Measurements from ENCODE around the gene ABHD16A. TPM values are rescaled to one million over a fixed set of nuclear protein-coding genes. Genes with fewer than 3 reads are reported as not detected.

Gene ABHD16A
- total and polyA plus RNA-seq, 2 of the 13 experiments (the other 11 are each of a cell fraction or from before 2014, with no cell fraction given): 43.5 to 45.4 TPM

DNA sequence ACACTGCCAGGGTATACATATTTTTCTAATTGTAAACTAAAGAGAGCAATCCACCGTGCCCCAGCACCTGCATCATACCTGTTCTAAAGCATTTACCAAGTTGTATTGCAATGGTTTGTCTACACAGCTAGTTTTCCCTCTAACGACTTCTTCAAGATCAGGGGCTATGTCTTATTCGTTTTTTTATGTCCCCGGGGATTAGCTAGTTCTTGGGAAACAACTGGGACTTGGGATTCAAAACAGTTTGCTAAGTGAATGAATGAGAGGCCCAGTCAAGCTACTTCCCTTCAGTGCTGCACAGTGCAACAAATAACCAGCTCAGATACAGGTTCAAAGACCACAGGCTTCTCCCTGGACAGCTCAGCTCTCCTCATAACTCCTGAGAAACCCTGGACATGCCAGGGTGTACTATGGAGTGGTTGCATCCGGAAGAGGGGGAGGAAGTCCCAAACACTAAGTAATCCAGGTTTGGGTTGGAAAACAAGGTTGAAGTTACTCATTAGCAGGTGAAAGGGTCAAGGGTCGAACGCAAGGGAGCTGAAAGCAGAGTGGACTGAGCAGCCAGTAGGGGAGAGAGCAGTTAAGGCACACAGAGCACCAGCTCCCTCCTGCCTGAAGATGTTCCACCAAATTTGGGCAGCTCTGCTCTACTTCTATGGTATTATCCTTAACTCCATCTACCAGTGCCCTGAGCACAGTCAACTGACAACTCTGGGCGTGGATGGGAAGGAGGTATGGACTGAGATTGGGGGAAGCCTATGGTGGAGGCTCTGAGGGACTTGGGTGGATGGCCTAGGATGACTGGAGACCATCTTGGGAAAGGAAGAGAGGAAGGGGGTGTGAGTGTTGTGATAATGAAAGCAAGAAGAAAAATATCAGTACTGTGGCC lies 47.5 kb downstream of the ABHD16A start, which contains the start of gene APOM (continued):
- TF ChIP-seq PCBP1 (IDR thresholded peaks at IDR 0.05; ENCODE audit: borderline replicate concordance, low read depth, low read length) (no peak), HOXA5 (CRISPR knock-in tag; IDR thresholded peaks at IDR 0.05) (peak; percentile 69; the same call in 1 of the 2 replicates), RBM39 (IDR thresholded peaks at IDR 0.05; ENCODE audit: low read depth, low read length, poor library complexity, severe bottlenecking) (no peak), ZBTB20 (CRISPR knock-in tag; IDR thresholded peaks at IDR 0.05; ENCODE audit: borderline replicate concordance, low read depth) (peak; percentile 56), ZNF230 (CRISPR knock-in tag; IDR thresholded peaks at IDR 0.05) (peak; percentile 68; the same call in 1 of the 2 replicates), ZNF12 (CRISPR knock-in tag; IDR thresholded peaks at IDR 0.05) (0 out of 2 replicates have a peak, but pooled peaks have one; percentile 80), ZNF678 (CRISPR knock-in tag; IDR thresholded peaks at IDR 0.05) (no peak), IKZF1 (IDR thresholded peaks at IDR 0.05) (no peak), SSRP1 (CRISPR knock-in tag; IDR thresholded peaks at IDR 0.05) (peak; percentile 91), ZNF136 (CRISPR knock-in tag; IDR thresholded peaks at IDR 0.05; ENCODE audit: low read depth) (peak; percentile 79; the same call in 1 of the 2 replicates), TP53 (CRISPR knock-in tag; conservative IDR thresholded peaks at IDR 0.05) (peak; percentile 50; the same call in 1 of the 2 replicates), AGO1 (IDR thresholded peaks at IDR 0.05; ENCODE audit: low read depth, low read length, poor library complexity, severe bottlenecking) (no peak), KLF11 (CRISPR knock-in tag; IDR thresholded peaks at IDR 0.05) (no peak), HNF4G (IDR thresholded peaks at IDR 0.05; ENCODE audit: borderline replicate concordance, low read depth, low read length) (peak; percentile 95), HNF4G (CRISPR knock-in tag; IDR thresholded peaks at IDR 0.05; ENCODE audit: borderline replicate concordance, low read depth) (peak; percentile 91; the same call in 1 of the 2 replicates), CENPT (CRISPR knock-in tag; IDR thresholded peaks at IDR 0.05; ENCODE audit: low read depth) (no peak), KDM5B (CRISPR knock-in tag; IDR thresholded peaks at IDR 0.05; ENCODE audit: borderline replicate concordance) (peak; percentile 78; the same call in 1 of the 2 replicates), ZFP90 (CRISPR knock-in tag; IDR thresholded peaks at IDR 0.05; ENCODE audit: borderline replicate concordance) (peak; percentile 68; the same call in 1 of the 2 replicates), ZNF484 (CRISPR knock-in tag; IDR thresholded peaks at IDR 0.05; ENCODE audit: borderline replicate concordance, low read depth) (no peak)
- TF ChIP-seq, protein P1, sequence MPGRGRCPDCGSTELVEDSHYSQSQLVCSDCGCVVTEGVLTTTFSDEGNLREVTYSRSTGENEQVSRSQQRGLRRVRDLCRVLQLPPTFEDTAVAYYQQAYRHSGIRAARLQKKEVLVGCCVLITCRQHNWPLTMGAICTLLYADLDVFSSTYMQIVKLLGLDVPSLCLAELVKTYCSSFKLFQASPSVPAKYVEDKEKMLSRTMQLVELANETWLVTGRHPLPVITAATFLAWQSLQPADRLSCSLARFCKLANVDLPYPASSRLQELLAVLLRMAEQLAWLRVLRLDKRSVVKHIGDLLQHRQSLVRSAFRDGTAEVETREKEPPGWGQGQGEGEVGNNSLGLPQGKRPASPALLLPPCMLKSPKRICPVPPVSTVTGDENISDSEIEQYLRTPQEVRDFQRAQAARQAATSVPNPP (CRISPR knock-in tag; IDR thresholded peaks at IDR 0.05): peak; percentile 83; the same call in 1 of the 2 replicates
- TF ChIP-seq, protein P2, sequence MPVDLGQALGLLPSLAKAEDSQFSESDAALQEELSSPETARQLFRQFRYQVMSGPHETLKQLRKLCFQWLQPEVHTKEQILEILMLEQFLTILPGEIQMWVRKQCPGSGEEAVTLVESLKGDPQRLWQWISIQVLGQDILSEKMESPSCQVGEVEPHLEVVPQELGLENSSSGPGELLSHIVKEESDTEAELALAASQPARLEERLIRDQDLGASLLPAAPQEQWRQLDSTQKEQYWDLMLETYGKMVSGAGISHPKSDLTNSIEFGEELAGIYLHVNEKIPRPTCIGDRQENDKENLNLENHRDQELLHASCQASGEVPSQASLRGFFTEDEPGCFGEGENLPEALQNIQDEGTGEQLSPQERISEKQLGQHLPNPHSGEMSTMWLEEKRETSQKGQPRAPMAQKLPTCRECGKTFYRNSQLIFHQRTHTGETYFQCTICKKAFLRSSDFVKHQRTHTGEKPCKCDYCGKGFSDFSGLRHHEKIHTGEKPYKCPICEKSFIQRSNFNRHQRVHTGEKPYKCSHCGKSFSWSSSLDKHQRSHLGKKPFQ (CRISPR knock-in tag; IDR thresholded peaks at IDR 0.05; ENCODE audit: insufficient replicate concordance): peak; percentile 81
- TF ChIP-seq, protein P3, sequence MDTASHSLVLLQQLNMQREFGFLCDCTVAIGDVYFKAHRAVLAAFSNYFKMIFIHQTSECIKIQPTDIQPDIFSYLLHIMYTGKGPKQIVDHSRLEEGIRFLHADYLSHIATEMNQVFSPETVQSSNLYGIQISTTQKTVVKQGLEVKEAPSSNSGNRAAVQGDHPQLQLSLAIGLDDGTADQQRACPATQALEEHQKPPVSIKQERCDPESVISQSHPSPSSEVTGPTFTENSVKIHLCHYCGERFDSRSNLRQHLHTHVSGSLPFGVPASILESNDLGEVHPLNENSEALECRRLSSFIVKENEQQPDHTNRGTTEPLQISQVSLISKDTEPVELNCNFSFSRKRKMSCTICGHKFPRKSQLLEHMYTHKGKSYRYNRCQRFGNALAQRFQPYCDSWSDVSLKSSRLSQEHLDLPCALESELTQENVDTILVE (CRISPR knock-in tag; IDR thresholded peaks at IDR 0.05): peak; percentile 89; the same call in 1 of the 2 replicates
